Erythroblast (primary cell): ENCODE measurements around the gene TGM2.

Experiments
- DNase-seq, 2 experiments: peaks; one replicate each; lab custom pipeline; 2025; lab: John Stamatoyannopoulos, UW
- GATA1 ChIP-seq: IDR thresholded peaks from 2 replicates; pipeline ENCODE4 v1.6.1; 2011; ENCODE audit warnings: low read depth, mild to moderate bottlenecking, control low read depth, low read length, moderate library complexity
- POLR2A ChIP-seq: IDR thresholded peaks from 2 replicates; pipeline ENCODE4 v1.6.1; 2011; ENCODE audit warnings: mild to moderate bottlenecking, low read length

Gene TGM2

DNA sequence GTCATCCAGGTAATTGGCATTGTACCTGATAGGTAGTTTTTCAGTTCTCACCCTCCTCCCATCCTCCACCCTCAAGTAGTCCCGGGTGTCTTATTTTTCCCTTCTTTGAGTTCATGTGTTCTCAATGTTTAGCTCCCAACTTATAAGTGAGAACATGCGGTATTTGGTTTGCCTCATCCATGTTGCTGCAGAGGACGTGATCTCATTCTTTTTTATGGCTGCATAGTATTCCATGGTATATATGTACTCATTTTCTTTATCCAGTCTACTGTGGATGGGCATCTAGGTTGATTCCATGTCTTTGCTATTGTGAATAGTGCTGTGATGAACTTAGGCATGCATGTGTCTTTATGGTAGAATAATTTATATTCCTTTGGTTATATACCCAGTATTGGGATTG is 85.7 kb downstream of the TGM2 start:
- no peak for DNase-seq
- TF ChIP-seq POLR2A (no peak), GATA1 (no peak)

DNA sequence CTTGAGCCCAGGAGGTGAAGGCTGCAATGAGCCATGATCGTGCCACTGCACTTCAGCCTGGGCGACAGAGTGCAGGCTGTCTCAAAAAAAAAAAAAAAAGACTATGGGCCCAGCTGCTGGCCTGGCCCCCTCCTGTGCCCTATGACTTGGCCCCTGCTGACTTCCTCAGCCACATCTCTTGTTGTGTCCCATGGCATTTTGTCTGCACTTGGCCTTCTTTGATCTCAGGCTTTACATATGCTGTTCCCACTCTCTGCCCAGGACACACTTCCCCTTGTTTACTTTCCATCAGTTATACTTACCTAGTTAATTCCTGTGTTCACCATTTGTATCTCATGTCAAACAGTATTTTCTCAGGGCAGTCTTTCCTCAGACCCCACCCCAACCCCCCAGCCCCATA is 87.0 kb downstream of the TGM2 start:
- DNase-seq = no peak
- no peak for TF ChIP-seq GATA1
- TF ChIP-seq POLR2A = no peak
